PC-3 (cell line): ENCODE results near the gene OR1D5.

Experiments
- CTCF ChIP-seq: fragments of 300-600 bp; sonication (generic); conservative IDR thresholded peaks from 2 replicates; pipeline ENCODE4 v1.5.1; 2017; ENCODE audit warnings: antibody characterized with exemption, low read depth, mild to moderate bottlenecking, low read length
- EZH2 ChIP-seq: fragments of 300-600 bp; sonication (generic); IDR thresholded peaks from one replicate; pipeline ENCODE4 v1.6.1; 2017; ENCODE audit warnings: antibody characterized with exemption, mild to moderate bottlenecking, low read length; ENCODE audit not compliant: unreplicated experiment
- EZH2phosphoT487 ChIP-seq: fragments of 300-600 bp; sonication (generic); IDR thresholded peaks from 2 replicates; pipeline ENCODE4 v1.6.1; 2018; ENCODE audit warnings: mild to moderate bottlenecking, antibody characterized with exemption, low read length, borderline replicate concordance

GRCh38 chr17:3025421-3026124 is 37.8 kb downstream of the OR1D5 start:
- no peak for TF ChIP-seq EZH2
- no peak for TF ChIP-seq CTCF
- no peak for TF ChIP-seq EZH2phosphoT487
